ENCODE measurements around the gene SYT7. TPM values are rescaled to one million over a fixed set of nuclear protein-coding genes. Genes with fewer than 3 reads are reported as not detected.

SYT7 gene
- total RNA-seq, 1 experiment from 2014 or later, result 2.5 TPM

- Histone ChIP-seq H3K27ac (ENCODE audit: low read length) (no peak overlapping the region), H3K9me3 (ENCODE audit: control insufficient read depth, insufficient read depth, low read depth, low read length) (no peaks in the 10 kb centered on the region), H3K4me3 (ENCODE audit: low read depth in 2 of 2, low read length in 2 of 2) (no peak overlapping the region), H3K27me3 (ENCODE audit: control insufficient read depth, insufficient read depth, low read length) (no peaks in the 10 kb centered on the region), H3K4me1 (ENCODE audit: control insufficient read depth, insufficient read depth, low read length) (peaks cover 3% of the 10 kb centered on the region; the same call in 1 of the 2 replicates), H3K36me3 (ENCODE audit: control insufficient read depth, insufficient read depth, low read length) (no peaks in the 10 kb centered on the region)
- no peak for DNase-seq (ENCODE audit: low read depth, low spot score)
- ChIA-PET POLR2A (interaction anchor here (0.7 kb wide), 1 partner anchor 55 kb away, joined by 7 read pairs; no protein-coding TSS in a partner anchor), CTCF (interaction anchor here (0.6 to 2.9 kb wide), 3 partner anchors 37 to 160 kb away, joined by 3 to 31 read pairs (median 3); no protein-coding TSS in a partner anchor)
- ATAC-seq, result 0 out of 2 replicates have a peak, but pooled peaks have one; percentile 3
- no TSS peak for BruUV-seq (replicated peaks)
- TF ChIP-seq REST (IDR thresholded peaks at IDR 0.05; ENCODE audit: insufficient read depth in 1 of 2, low read depth in 2 of 2, low read length in 1 of 2) (no peak), POLR2AphosphoS5 (IDR thresholded peaks at IDR 0.05; ENCODE audit: low read depth, low read length) (no peak), SIN3A (IDR thresholded peaks at IDR 0.05; ENCODE audit: borderline replicate concordance, insufficient read depth, low read depth, low read length) (no peak), TCF7L2 (IDR thresholded peaks at IDR 0.05; ENCODE audit: low read depth, low read length) (no peak), CTCF (IDR thresholded peaks at IDR 0.05) (no peak)
- in situ Hi-C loops (cut with HindIII; ENCODE audit: low pct_unique_long_range_greater_than_20kb, low sequenced_read_pairs) (no loop called here), intact Hi-C loops (cut with micrococcal nuclease; ENCODE audit: unreplicated experiment) (loop anchor here (5.0 kb wide), 1 partner anchor 150 kb away; no protein-coding TSS in a partner anchor)
These were observed 103.8 kb downstream of the SYT7 start for GRCh38 chr11:61477126-61477525.

GRCh38 chr11:61476371-61476770 is 104.5 kb downstream of the SYT7 start:
- no TSS peak for BruUV-seq (replicated peaks)
- H3K27me3 ChIP-seq (ENCODE audit: control insufficient read depth, insufficient read depth, low read length), result no peaks in the 10 kb centered on the region
- ChIA-PET CTCF (interaction anchor here (0.7 kb wide), 1 partner anchor 98 kb away, joined by 3 read pairs; no protein-coding TSS in a partner anchor), POLR2A (interaction anchor here (0.7 kb wide), 1 partner anchor 56 kb away, joined by 7 read pairs; no protein-coding TSS in a partner anchor)
- H3K4me3 ChIP-seq (ENCODE audit: low read depth in 2 of 2, low read length in 2 of 2), result no peak overlapping the region
- H3K9me3 ChIP-seq (ENCODE audit: control insufficient read depth, insufficient read depth, low read depth, low read length), result no peaks in the 10 kb centered on the region
- in situ Hi-C loops (cut with HindIII; ENCODE audit: low pct_unique_long_range_greater_than_20kb, low sequenced_read_pairs), result no loop called here
- no peak for ATAC-seq
- intact Hi-C loops (cut with micrococcal nuclease; ENCODE audit: unreplicated experiment), result loop anchor here (5.0 kb wide), 1 partner anchor 151 kb away; no protein-coding TSS in a partner anchor
- peaks cover 3% of the 10 kb centered on the region; the same call in 1 of the 2 replicates for H3K4me1 ChIP-seq (ENCODE audit: control insufficient read depth, insufficient read depth, low read length)
- DNase-seq (ENCODE audit: low read depth, low spot score), result no peak
- TF ChIP-seq TCF7L2 (IDR thresholded peaks at IDR 0.05; ENCODE audit: low read depth, low read length), result no peak
- no peak for TF ChIP-seq SIN3A (IDR thresholded peaks at IDR 0.05; ENCODE audit: borderline replicate concordance, insufficient read depth, low read depth, low read length)
- no peak for TF ChIP-seq REST (IDR thresholded peaks at IDR 0.05; ENCODE audit: insufficient read depth in 1 of 2, low read depth in 2 of 2, low read length in 1 of 2)
- no peaks in the 10 kb centered on the region for H3K36me3 ChIP-seq (ENCODE audit: control insufficient read depth, insufficient read depth, low read length)
- H3K27ac ChIP-seq (ENCODE audit: low read length), result no peak overlapping the region
